SK-N-MC (cell line): ENCODE data around the gene ZNF91.

Experiments
- EZH2 ChIP-seq: fragments of 200-600 bp; sonication (generic); IDR thresholded peaks from one replicate; pipeline ENCODE4 v1.6.1; 2017; ENCODE audit warnings: antibody characterized with exemption
- POLR2AphosphoS5 ChIP-seq: IDR thresholded peaks from 2 replicates; pipeline ENCODE4 v1.6.1; 2012; ENCODE audit warnings: mild to moderate bottlenecking, low read depth, low read length, borderline replicate concordance

DNA sequence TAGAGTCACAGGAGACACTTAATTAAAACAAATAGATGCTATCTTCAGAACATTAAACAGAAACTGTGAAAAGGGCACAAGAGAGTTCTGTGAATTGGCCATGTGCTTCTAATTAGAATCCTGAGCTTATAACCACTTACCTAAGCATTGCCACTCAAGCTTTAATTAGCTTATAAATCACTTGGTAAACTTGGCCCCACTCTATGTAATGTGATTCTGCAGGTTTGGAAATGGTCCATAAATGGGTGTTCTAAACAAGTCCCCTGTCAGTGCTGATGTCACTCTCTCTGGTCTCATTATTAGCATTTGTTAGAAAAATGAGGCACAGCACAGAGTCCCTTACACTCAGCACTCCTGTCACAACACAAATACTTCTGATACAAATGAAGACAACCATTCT lies 18.0 kb downstream of the ZNF91 start:
- no peak for TF ChIP-seq POLR2AphosphoS5
- no peak for TF ChIP-seq EZH2
